ENCODE data around the gene BSCL2.

BSCL2 gene

DNA sequence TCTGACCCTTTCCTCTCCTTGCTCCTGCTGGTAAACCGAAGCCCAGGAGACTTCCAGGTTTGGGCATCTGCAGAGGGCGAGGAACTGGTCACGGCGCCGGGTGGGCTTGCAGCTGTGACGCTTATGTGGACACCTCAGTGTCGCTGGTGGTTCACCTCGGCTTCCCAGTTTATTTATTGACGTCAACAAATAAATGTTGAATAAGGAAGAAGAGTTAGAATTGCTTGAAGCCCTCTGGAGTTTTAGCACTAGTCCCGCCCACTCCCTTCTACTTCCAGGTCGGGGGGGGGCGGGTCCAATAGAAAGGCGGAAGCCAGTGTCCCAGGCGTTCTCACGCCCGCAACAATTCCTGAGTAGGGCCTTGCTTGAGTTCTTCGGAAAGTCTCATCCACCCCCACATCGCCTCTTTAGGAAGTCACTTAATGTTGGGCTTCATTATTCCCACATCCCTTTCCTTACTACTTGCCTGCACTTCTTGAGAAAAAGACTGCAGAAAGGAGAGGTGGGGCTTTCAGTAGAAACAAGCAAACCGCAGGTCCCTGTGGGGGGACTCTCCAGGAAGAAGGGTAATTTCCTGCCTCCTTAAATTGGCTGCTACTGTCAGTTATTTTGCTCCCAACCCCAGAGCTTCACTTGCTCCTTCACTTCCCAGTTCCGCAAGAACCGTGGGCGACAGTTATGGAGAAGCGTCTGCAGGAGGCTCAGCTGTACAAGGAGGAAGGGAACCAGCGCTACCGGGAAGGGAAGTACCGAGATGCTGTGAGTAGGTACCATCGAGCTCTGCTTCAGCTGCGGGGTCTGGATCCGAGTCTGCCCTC lies 21.2 kb upstream of the BSCL2 start, which contains the start of gene TTC9C:
TSS of gene TTC9C (plus strand) at position 316 of the 818 bp plus-strand sequence. CDS start at position 679, 363 bp downstream.
- TF ChIP-seq SPI1 (IDR thresholded peaks at IDR 0.05; ENCODE audit: low read depth, low read length): peak; percentile 32; the same call in 1 of the 2 replicates
- peak; percentile 79 for TF ChIP-seq POLR2A (IDR thresholded peaks at IDR 0.05; ENCODE audit: low read depth, low read length)
- TF ChIP-seq POU2F2 (IDR thresholded peaks at IDR 0.05; ENCODE audit: low read depth, low read length): peak; percentile 39; the same call in 1 of the 2 replicates
- peak; percentile 82 for TF ChIP-seq POLR2AphosphoS5 (IDR thresholded peaks at IDR 0.05; ENCODE audit: low read depth, low read length)
- no peak for TF ChIP-seq PAX5 (IDR thresholded peaks at IDR 0.05; ENCODE audit: insufficient read depth, low read length, severe bottlenecking)
- peak; percentile 68 for TF ChIP-seq TAF1 (IDR thresholded peaks at IDR 0.05; ENCODE audit: low read depth, low read length)
- DNase-seq (ENCODE audit: insufficient read length, low spot score) (no peak), FAIRE-seq (peak; percentile 58)

DNA sequence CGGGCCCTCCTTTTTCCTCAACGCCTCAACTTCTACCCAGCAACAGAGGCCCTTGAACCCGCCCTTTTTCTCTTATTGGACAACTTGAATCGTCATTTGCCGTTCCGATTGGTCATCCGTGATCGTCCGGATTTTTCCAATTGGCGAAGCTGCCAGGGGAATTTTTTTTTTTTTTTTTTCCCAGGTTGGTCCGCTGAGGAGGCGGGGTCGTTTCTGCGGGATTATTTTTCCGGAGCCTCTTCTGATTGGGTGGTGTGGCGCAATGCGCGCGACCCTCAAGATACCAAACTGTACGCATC lies 20.6 kb upstream of the BSCL2 start:
- DNase-seq (ENCODE audit: insufficient read length, low spot score): peak; percentile 58
- TF ChIP-seq PAX5 (IDR thresholded peaks at IDR 0.05; ENCODE audit: insufficient read depth, low read length, severe bottlenecking) (no peak), POLR2A (IDR thresholded peaks at IDR 0.05; ENCODE audit: low read depth, low read length) (no peak), SPI1 (IDR thresholded peaks at IDR 0.05; ENCODE audit: low read depth, low read length) (no peak), POLR2AphosphoS5 (IDR thresholded peaks at IDR 0.05; ENCODE audit: low read depth, low read length) (no peak), TAF1 (IDR thresholded peaks at IDR 0.05; ENCODE audit: low read depth, low read length) (no peak), POU2F2 (IDR thresholded peaks at IDR 0.05; ENCODE audit: low read depth, low read length) (no peak)
- peak; percentile 33 for FAIRE-seq

DNA sequence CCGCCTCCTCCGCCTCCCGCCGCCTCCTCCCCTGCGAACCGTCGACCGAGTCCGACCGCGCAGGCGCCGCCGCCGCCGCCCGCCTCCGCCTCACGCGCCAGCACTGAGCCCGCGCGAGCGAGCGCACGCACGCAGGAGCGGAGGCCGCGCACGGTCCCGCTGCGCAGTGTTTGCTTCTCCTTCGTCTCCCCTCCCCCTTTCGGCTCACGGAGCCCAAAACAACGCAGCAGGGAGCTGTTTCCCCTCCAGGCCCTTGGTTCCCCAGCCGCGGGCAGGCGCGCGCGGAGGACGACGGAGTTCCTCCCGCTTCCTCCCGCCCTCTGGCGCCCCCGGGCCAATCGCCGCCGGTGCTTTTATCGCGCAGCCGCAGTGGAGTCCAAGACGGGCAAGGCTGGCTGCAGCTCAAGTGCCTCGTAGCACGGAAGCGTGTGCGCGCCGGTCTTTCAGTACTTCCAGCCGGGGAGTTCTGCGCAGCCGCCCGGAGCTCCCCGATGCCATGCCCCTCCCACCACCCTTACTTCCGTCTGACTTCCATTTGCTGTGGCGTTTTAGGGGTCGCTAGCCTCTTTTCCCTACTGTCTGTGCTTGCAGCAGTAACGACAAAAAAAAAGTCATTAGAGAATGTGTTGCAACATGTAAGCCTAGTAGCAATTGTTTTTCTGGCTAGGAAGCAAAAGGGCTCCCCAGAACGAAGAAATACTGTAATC lies 20.1 kb upstream of the BSCL2 start, which contains the start of gene HNRNPUL2:
TSS of gene HNRNPUL2 (minus strand) at position 293 of the 707 bp plus-strand sequence. CDS start 301 bp downstream, outside the sequence.
- TF ChIP-seq POLR2AphosphoS5 (IDR thresholded peaks at IDR 0.05; ENCODE audit: low read depth, low read length) (peak; percentile 93), PAX5 (IDR thresholded peaks at IDR 0.05; ENCODE audit: insufficient read depth, low read length, severe bottlenecking) (peak; percentile 19), TAF1 (IDR thresholded peaks at IDR 0.05; ENCODE audit: low read depth, low read length) (peak; percentile 8; the same call in 1 of the 2 replicates), POLR2A (IDR thresholded peaks at IDR 0.05; ENCODE audit: low read depth, low read length) (peak; percentile 95), SPI1 (IDR thresholded peaks at IDR 0.05; ENCODE audit: low read depth, low read length) (peak; percentile 76), POU2F2 (IDR thresholded peaks at IDR 0.05; ENCODE audit: low read depth, low read length) (no peak; the same call in 1 of the 2 replicates)
- DNase-seq (ENCODE audit: insufficient read length, low spot score): peak; percentile 94

DNA sequence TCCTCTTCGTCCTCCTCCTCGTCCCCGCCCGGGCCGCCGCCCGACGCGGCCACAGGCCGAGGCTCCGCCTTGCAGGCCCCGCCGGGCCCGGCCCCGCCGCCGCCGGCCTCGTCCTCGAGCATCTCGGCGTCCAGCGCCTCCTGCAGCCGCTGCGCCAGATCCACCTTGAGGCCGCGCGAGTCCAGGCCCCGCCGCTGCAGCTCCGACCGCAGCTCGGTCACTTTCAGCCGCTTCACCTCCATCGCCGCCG lies 19.6 kb upstream of the BSCL2 start:
- FAIRE-seq: no peak

More for the DNA sequence above, 20.1 kb upstream of the BSCL2 start, which contains the start of gene HNRNPUL2:
- FAIRE-seq: peak; percentile 96

DNA sequence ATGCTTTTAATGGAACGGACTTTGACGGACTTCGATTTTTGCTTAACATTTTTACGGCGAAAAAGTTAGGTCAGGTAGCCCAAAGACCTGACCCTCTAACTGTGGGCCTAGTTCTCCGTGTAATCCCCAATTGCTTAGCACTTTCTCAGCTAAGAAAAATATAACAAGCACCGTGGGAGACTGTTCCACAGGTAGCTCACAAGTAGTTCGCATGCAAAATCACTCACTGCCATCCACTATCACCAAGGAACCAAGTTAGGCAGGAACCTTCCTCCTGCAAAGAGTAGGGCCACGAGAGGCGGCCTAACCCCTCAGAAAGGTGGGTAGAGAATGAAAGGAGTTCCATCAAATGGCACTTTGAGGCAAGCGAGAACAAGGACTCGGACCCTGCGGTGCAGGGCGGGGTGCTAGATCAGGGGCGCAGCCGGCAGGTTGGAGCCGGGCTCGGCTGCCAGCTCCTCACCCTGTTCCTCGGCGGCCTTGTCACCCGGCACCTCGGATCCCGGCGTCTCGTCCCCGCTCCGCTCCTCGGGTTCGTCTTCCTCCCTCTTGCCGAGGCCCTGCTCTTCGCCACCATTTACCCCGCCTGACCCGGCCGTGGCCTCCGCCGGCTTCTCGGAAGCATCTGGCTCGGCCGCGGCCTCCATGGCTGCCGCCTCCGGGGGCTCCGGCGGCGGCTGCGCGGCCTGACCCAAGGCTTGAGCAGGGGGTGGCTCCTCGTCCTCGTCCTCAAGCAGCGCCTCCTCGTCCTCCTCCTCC lies 19.1 kb upstream of the BSCL2 start:
- TF ChIP-seq PAX5 (IDR thresholded peaks at IDR 0.05; ENCODE audit: insufficient read depth, low read length, severe bottlenecking): no peak
- no peak for TF ChIP-seq SPI1 (IDR thresholded peaks at IDR 0.05; ENCODE audit: low read depth, low read length)
- no peak; the same call in 1 of the 2 replicates for TF ChIP-seq POLR2A (IDR thresholded peaks at IDR 0.05; ENCODE audit: low read depth, low read length)
- TF ChIP-seq POLR2AphosphoS5 (IDR thresholded peaks at IDR 0.05; ENCODE audit: low read depth, low read length): no peak
- TF ChIP-seq POU2F2 (IDR thresholded peaks at IDR 0.05; ENCODE audit: low read depth, low read length): no peak
- no peak for TF ChIP-seq TAF1 (IDR thresholded peaks at IDR 0.05; ENCODE audit: low read depth, low read length)
- DNase-seq (ENCODE audit: insufficient read length, low spot score): no peak
- FAIRE-seq: no peak

More for the DNA sequence above, 19.6 kb upstream of the BSCL2 start:
- TF ChIP-seq SPI1 (IDR thresholded peaks at IDR 0.05; ENCODE audit: low read depth, low read length) (no peak), TAF1 (IDR thresholded peaks at IDR 0.05; ENCODE audit: low read depth, low read length) (0 out of 2 replicates have a peak, but pooled peaks have one; percentile 37)
- no peak for DNase-seq (ENCODE audit: insufficient read length, low spot score)

DNA sequence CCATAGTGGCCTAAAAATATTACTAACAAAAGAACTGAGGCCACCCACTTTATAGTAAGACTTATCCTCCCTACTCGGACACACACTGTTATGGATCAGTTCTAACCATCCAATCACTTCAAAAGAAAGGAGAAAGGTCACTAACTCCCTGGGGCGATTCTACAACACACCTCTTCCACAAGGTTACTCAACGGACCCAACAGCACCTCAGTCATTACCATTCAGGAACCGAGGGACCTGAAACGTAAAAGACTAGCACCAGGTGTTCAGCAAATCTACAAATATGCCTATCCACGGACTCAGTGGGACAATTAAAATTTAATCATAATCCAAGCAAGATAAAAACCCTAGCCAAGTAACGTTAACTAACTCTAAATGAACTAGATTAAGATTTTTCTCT lies 18.4 kb upstream of the BSCL2 start:
- FAIRE-seq (no peak), DNase-seq (ENCODE audit: insufficient read length, low spot score) (no peak)
- TF ChIP-seq POLR2A (IDR thresholded peaks at IDR 0.05; ENCODE audit: low read depth, low read length): no peak
- TF ChIP-seq POU2F2 (IDR thresholded peaks at IDR 0.05; ENCODE audit: low read depth, low read length): no peak

DNA sequence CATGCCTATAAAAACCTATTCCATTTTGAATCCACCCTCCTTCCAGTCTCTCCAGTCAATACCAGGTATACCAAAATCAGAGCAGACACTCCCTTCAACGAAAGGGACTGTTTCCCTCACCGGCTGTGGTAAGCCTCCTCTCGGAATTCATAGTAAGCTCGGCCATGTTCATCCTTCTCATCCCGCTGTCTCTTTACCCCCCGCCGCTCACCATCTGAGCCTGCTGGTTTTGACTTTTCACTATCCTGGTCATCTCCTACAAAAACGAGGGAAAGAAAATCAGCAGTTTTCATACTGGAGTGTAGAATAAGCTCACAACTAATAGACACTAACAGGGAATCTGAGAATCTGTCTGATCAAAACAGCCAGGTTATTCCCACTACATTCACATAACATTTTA lies 16.9 kb upstream of the BSCL2 start:
- TF ChIP-seq TAF1 (IDR thresholded peaks at IDR 0.05; ENCODE audit: low read depth, low read length): no peak
- TF ChIP-seq PAX5 (IDR thresholded peaks at IDR 0.05; ENCODE audit: insufficient read depth, low read length, severe bottlenecking): no peak
- no peak for TF ChIP-seq SPI1 (IDR thresholded peaks at IDR 0.05; ENCODE audit: low read depth, low read length)
- TF ChIP-seq POLR2A (IDR thresholded peaks at IDR 0.05; ENCODE audit: low read depth, low read length): no peak
- TF ChIP-seq POU2F2 (IDR thresholded peaks at IDR 0.05; ENCODE audit: low read depth, low read length): no peak
- TF ChIP-seq POLR2AphosphoS5 (IDR thresholded peaks at IDR 0.05; ENCODE audit: low read depth, low read length): no peak
- FAIRE-seq (no peak), DNase-seq (ENCODE audit: insufficient read length, low spot score) (no peak)

DNA sequence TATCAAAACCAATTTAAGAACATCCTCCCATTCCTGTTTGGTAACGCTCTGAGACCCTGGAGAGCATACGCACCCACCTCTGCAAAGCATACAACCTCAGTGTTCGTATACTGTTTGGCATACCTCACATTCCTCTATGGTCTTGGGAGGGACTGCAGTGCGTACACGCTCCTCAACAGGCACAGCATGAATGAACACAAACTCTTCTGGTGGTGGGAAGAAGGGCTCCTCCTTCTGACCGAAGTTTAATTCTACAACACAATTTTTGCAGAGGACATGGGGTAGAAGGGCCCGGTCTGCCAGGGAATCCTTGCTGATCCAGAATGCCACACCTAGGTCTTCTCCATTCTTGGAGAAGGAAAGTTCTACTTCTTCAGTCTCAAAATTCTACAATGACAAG lies 14.8 kb upstream of the BSCL2 start:
- TF ChIP-seq POLR2AphosphoS5 (IDR thresholded peaks at IDR 0.05; ENCODE audit: low read depth, low read length) (no peak), SPI1 (IDR thresholded peaks at IDR 0.05; ENCODE audit: low read depth, low read length) (no peak), POU2F2 (IDR thresholded peaks at IDR 0.05; ENCODE audit: low read depth, low read length) (no peak), PAX5 (IDR thresholded peaks at IDR 0.05; ENCODE audit: insufficient read depth, low read length, severe bottlenecking) (no peak), TAF1 (IDR thresholded peaks at IDR 0.05; ENCODE audit: low read depth, low read length) (no peak), POLR2A (IDR thresholded peaks at IDR 0.05; ENCODE audit: low read depth, low read length) (no peak)
- no peak for DNase-seq (ENCODE audit: insufficient read length, low spot score)

More for the DNA sequence above, 14.8 kb upstream of the BSCL2 start:
- FAIRE-seq: no peak
